H1 (cell line): ENCODE results near the gene OR10G3. TPM values are rescaled to one million over a fixed set of nuclear protein-coding genes. Genes with fewer than 3 reads are reported as not detected.

Experiments used
- BACH1 ChIP-seq: IDR thresholded peaks from 2 replicates; pipeline ENCODE4 v1.6.1; 2012; ENCODE audit warnings: low read length, improper control_type of control experiment
- CHD7 ChIP-seq: fragments of 300-600 bp; sonication (generic); IDR thresholded peaks from 2 replicates; pipeline ENCODE4 v1.7.1; 2012; ENCODE audit warnings: low read length, moderate library complexity, mild to moderate bottlenecking, inconsistent platforms; ENCODE audit not compliant: insufficient replicate concordance
- HDAC2 ChIP-seq, 2 experiments: fragments of 300-600 bp in 1 of 2; sonication (generic) in 1 of 2; IDR thresholded peaks; 2 replicates each; pipeline ENCODE4 v1.6.1; 2011 to 2012; ENCODE audit warnings: low read depth in 2 of 2, low read length in 2 of 2, mild to moderate bottlenecking in 2 of 2, moderate library complexity in 2 of 2, borderline replicate concordance in 1 of 2, inconsistent platforms in 1 of 2
- MAX ChIP-seq: IDR thresholded peaks from 2 replicates; pipeline ENCODE4 v1.6.1; 2012; ENCODE audit warnings: inconsistent platforms
- polyA plus RNA-seq, 7 experiments: library from polyadenylated mRNA; depleted of rRNA in 3 of 7; stranded (reverse) in 5 of 7; unstranded in 2 of 7; fragments of >200 nt in 5 of 7; fragments of 200-250 nt in 2 of 7; gene quantifications; 1 replicate in 5 of 7; 2 replicates in 1 of 7; 4 replicates in 1 of 7; pipeline versions ENCODE4 v1.2.1 to v1.2.3, GENCODE V29; 2011 to 2013; ENCODE audit warnings: missing spikeins in 2 of 7, mixed read lengths in 2 of 7
- total RNA-seq: library from RNA; stranded (reverse); fragmentation: NEBNext Ultra II Directional; extraction: Animal tissue kit (Norgen Biotek cat#: 25700); gene quantifications from 2 replicates; pipeline ENCODE4 v1.2.1, GENCODE V29; 2021

Gene OR10G3
- total and polyA plus RNA-seq, 2 of the 8 experiments (the other 6 are each of a cell fraction or from before 2014, with no cell fraction given): not detected

- peak; percentile 3 for TF ChIP-seq CHD7
- no peak for TF ChIP-seq HDAC2 (IDR thresholded peaks at IDR 0.05; ENCODE audit: borderline replicate concordance in 1 of 2, low read depth in 2 of 2, low read length in 2 of 2)
- no peak for TF ChIP-seq MAX
- no peak for TF ChIP-seq BACH1
Measured at GRCh38 chr14:21527318-21527679, 52.6 kb downstream of the OR10G3 start (continued).
